Hepatocyte (in vitro differentiated cells): Measurements from ENCODE around the gene TNFRSF1B. TPM values are rescaled to one million over a fixed set of nuclear protein-coding genes. Genes with fewer than 3 reads are reported as not detected.

Experiments used
- DNase-seq: peaks from one replicate; pipeline ENCODE4 v3.0.0-alpha.2; 2016; ENCODE audit warnings: low spot score
- H2AFZ ChIP-seq: fragments of 200-600 bp; sonication (generic); 2 replicates; pipeline ENCODE4 v1.6.0; 2016; ENCODE audit warnings: antibody characterized with exemption, mild to moderate bottlenecking
- H3K27ac ChIP-seq: fragments of 200-600 bp; sonication (generic); 2 replicates; pipeline ENCODE4 v1.5.1; 2016; ENCODE audit warnings: mild to moderate bottlenecking
- H3K27me3 ChIP-seq: fragments of 200-600 bp; sonication (generic); 2 replicates; pipeline ENCODE4 v1.6.1; 2016
- H3K36me3 ChIP-seq: fragments of 200-600 bp; sonication (generic); replicated peaks from 2 replicates; pipeline ENCODE4 v1.5.1; 2016; ENCODE audit warnings: low read depth; ENCODE audit not compliant: insufficient read depth
- H3K4me1 ChIP-seq: fragments of 200-600 bp; sonication (generic); 2 replicates; pipeline ENCODE4 v1.5.1; 2016; ENCODE audit warnings: mild to moderate bottlenecking, moderate library complexity; ENCODE audit not compliant: insufficient read depth
- H3K4me2 ChIP-seq: fragments of 200-600 bp; sonication (generic); 2 replicates; pipeline ENCODE4 v1.6.0; 2016
- H3K4me3 ChIP-seq: fragments of 200-600 bp; sonication (generic); 2 replicates; pipeline ENCODE4 v1.5.1; 2016; ENCODE audit warnings: mild to moderate bottlenecking
- H3K79me2 ChIP-seq: fragments of 200-600 bp; sonication (generic); 2 replicates; pipeline ENCODE4 v1.6.0; 2017; ENCODE audit warnings: mild to moderate bottlenecking
- H3K9me2 ChIP-seq: fragments of 200-600 bp; sonication (generic); replicated peaks from 2 replicates; pipeline ENCODE4 v1.6.0; 2017; ENCODE audit warnings: mild to moderate bottlenecking; ENCODE audit not compliant: insufficient read depth
- H3K9me3 ChIP-seq: fragments of 200-600 bp; sonication (generic); 2 replicates; pipeline ENCODE4 v1.5.1; 2016; ENCODE audit warnings: low read depth, mild to moderate bottlenecking
- H4K20me1 ChIP-seq: fragments of 200-600 bp; sonication (generic); 2 replicates; pipeline ENCODE4 v1.6.0; 2016; ENCODE audit warnings: mild to moderate bottlenecking; ENCODE audit not compliant: insufficient read depth, poor library complexity, severe bottlenecking
- EZH2 ChIP-seq: fragments of 200-600 bp; sonication (generic); IDR thresholded peaks from 2 replicates; pipeline ENCODE4 v1.6.1; 2016; ENCODE audit warnings: antibody characterized with exemption, mild to moderate bottlenecking, borderline replicate concordance
- EZH2phosphoT487 ChIP-seq: fragments of 200-600 bp; sonication (generic); IDR thresholded peaks from one replicate; pipeline ENCODE4 v1.6.1; 2018; ENCODE audit warnings: antibody characterized with exemption, mild to moderate bottlenecking, low read depth, moderate library complexity; ENCODE audit not compliant: unreplicated experiment, severe bottlenecking
- WGBS: methylation state at CpG from one replicate; pipeline ENCODE4 v1.1.6; 2016; ENCODE audit warnings: low lambda C conversion rate; ENCODE audit errors: missing lambda C conversion rate; 5-methylcytosine and 5-hydroxymethylcytosine counted together
- polyA plus RNA-seq: library from polyadenylated mRNA; unstranded; fragments of >200 nt; fragmentation: Nextera tagmentation; extraction: Ambion mirVana; gene quantifications from 2 replicates; pipeline ENCODE4 v1.2.1, GENCODE V29; 2016
- total RNA-seq: library from RNA; depleted of rRNA; stranded (reverse); fragments of >200 nt; gene quantifications from 2 replicates; pipeline ENCODE4 v1.2.3, GENCODE V29; 2014
- TF ChIP-seq, protein P1 (sequence below): fragments of 200-600 bp; sonication (generic); IDR thresholded peaks from 2 replicates; pipeline ENCODE4 v1.5.1; 2016; ENCODE audit warnings: antibody characterized with exemption, mild to moderate bottlenecking; ENCODE audit not compliant: poor library complexity

The TNFRSF1B gene
- total and polyA plus RNA-seq, 2 experiments from 2014 or later: 4.3 to 13.4 TPM

DNA sequence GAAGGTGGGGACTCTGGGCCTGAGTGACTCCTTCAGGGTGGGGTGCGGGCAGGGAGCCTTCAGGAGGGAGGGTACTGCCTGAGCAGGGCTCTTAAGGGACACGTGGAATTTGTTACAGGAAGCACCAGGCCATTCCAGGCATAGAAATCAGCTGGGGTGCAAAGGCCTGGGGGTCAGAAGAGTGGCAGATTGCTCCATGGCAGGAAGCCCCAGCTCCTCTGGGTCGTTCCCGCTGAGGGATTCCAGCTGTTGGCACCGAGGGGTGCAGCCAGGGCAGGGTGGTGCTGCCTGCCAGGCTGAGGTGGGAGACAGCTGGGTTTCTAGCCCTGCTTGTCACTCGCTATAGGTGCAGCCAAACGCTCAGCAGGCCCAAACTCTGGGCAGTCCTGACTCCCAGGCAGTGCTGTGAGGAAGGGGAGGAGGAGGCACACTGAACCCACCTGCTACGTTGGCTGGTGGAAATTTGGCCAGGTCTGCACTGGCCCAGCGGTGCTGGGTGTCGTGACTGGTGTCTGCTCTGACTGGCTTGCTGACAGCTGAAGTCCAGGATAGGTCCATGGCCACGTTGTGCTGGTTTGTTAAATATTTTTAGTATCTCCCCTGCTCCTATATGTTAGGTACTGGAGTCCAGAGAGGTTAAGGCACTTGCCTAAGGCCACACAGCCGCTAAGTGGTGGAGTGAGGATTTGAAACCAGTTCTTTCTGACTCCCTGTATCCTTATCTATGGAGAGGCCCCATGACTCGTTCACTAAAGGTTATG is 19.3 kb downstream of the TNFRSF1B start:
- WGBS: 80% methylated on average over 11 of the region's 13 CpGs
- TF ChIP-seq, protein P1, sequence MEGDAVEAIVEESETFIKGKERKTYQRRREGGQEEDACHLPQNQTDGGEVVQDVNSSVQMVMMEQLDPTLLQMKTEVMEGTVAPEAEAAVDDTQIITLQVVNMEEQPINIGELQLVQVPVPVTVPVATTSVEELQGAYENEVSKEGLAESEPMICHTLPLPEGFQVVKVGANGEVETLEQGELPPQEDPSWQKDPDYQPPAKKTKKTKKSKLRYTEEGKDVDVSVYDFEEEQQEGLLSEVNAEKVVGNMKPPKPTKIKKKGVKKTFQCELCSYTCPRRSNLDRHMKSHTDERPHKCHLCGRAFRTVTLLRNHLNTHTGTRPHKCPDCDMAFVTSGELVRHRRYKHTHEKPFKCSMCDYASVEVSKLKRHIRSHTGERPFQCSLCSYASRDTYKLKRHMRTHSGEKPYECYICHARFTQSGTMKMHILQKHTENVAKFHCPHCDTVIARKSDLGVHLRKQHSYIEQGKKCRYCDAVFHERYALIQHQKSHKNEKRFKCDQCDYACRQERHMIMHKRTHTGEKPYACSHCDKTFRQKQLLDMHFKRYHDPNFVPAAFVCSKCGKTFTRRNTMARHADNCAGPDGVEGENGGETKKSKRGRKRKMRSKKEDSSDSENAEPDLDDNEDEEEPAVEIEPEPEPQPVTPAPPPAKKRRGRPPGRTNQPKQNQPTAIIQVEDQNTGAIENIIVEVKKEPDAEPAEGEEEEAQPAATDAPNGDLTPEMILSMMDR: no peak
- no peak for TF ChIP-seq EZH2
- TF ChIP-seq EZH2phosphoT487: no peak
- Histone ChIP-seq H3K9me3 (no peaks in the 10 kb centered on the region), H3K4me3 (no peak overlapping the region), H3K27me3 (no peaks in the 10 kb centered on the region), H3K79me2 (no peaks in the 10 kb centered on the region), H3K4me2 (no peak overlapping the region), H2AFZ (no peak overlapping the region), H3K9me2 (no peaks in the 10 kb centered on the region), H4K20me1 (no peaks in the 10 kb centered on the region), H3K4me1 (peaks cover 19% of the 10 kb centered on the region), H3K36me3 (no peaks in the 10 kb centered on the region), H3K27ac (peak overlapping the region; percentile 60)
- DNase-seq: no peak

DNA sequence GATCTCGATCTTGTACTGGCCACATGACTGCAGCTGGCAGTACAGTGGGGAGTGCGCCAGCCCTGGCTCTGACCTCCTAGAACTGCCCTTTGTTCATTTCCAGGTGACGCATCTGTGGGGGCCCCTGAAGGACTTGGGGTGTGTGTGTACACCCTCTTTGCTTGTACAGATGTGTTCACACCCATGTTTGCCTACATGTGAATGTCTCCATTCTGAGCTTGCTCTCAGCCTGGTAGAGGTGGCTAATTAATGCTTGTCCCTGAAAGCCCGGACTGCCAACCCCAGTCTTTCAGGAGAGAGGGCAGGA is 19.8 kb downstream of the TNFRSF1B start:
- Histone ChIP-seq H3K4me3 (no peak overlapping the region), H3K27ac (peak overlapping the region; percentile 18), H3K36me3 (no peaks in the 10 kb centered on the region), H3K27me3 (no peaks in the 10 kb centered on the region), H3K4me1 (peaks cover 19% of the 10 kb centered on the region), H4K20me1 (no peaks in the 10 kb centered on the region), H2AFZ (no peak overlapping the region), H3K9me3 (no peaks in the 10 kb centered on the region), H3K79me2 (no peaks in the 10 kb centered on the region), H3K9me2 (no peaks in the 10 kb centered on the region), H3K4me2 (no peak overlapping the region)
- DNase-seq: peak; percentile 57
- WGBS: 90% methylated on average over 4 of the region's 4 CpGs
- TF ChIP-seq EZH2phosphoT487 (no peak), EZH2 (no peak)
- TF ChIP-seq, protein P1: no peak

DNA sequence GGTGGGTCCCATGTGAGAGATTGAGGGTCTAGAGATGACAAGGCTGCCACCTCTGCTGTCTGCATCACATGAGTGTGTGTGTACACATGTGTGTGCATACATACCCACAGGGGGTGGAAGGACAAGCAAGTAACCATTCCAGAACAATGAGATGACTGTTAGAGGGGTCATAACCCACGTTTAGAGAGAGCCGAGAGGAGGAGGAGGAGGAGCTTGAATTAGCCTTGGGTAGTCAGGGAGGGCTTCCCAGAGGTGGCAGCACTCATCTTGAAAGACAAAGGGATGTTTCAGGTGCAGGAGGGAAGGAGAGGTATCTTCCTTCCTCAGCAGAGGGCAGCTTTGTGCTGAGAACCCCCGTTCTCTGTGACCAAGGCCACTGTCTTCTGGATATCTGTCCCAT is 21.3 kb downstream of the TNFRSF1B start:
- Histone ChIP-seq H3K4me3 (no peak overlapping the region), H3K27ac (no peak overlapping the region), H3K27me3 (no peaks in the 10 kb centered on the region), H3K9me2 (no peaks in the 10 kb centered on the region), H3K4me2 (no peak overlapping the region), H3K9me3 (no peaks in the 10 kb centered on the region), H4K20me1 (no peaks in the 10 kb centered on the region), H2AFZ (no peak overlapping the region), H3K36me3 (no peaks in the 10 kb centered on the region), H3K4me1 (peaks cover 19% of the 10 kb centered on the region), H3K79me2 (no peaks in the 10 kb centered on the region)
- DNase-seq: no peak
- WGBS: 46% methylated on average over 3 of the region's 3 CpGs
- TF ChIP-seq, protein P1: no peak
- no peak for TF ChIP-seq EZH2
- TF ChIP-seq EZH2phosphoT487: no peak
